HG02938 (cell line): Measurements from ENCODE around the gene CFI.
"Not testable (repeated sequence)": the region's sequence is repeated elsewhere in the genome, so short reads cannot be mapped to it uniquely, and the experiment has no call there.

Experiments used
- ATAC-seq: cut with Tn5 transposase; IDR thresholded peaks from one replicate; pipeline ENCODE4 v1.9.1; 2021; ENCODE audit warnings: mild to moderate bottlenecking, moderate library complexity; ENCODE audit not compliant: unreplicated experiment

The CFI gene

GRCh38 chr4:109801099-109801789 lies 555 bp downstream of the CFI start:
- ATAC-seq: no peak

- no peak for ATAC-seq
These were observed 2.9 kb downstream of the CFI start for GRCh38 chr4:109798866-109799265.

- ATAC-seq: no peak
These were observed 6.7 kb downstream of the CFI start for GRCh38 chr4:109795059-109795458.

- ATAC-seq: no peak
These were observed 14.0 kb downstream of the CFI start for GRCh38 chr4:109787807-109788206.

- no peak for ATAC-seq
These were observed 15.0 kb downstream of the CFI start for GRCh38 chr4:109786846-109787245.

GRCh38 chr4:109782092-109782491 lies 19.7 kb downstream of the CFI start:
- ATAC-seq: not testable (repeated sequence)

- no peak for ATAC-seq
These were observed 36.9 kb downstream of the CFI start for GRCh38 chr4:109764789-109765402.

- ATAC-seq: no peak
These were observed 37.4 kb downstream of the CFI start for GRCh38 chr4:109764376-109764775.

- no peak for ATAC-seq
These were observed 41.1 kb downstream of the CFI start for GRCh38 chr4:109760682-109761081.

- ATAC-seq: no peak
These were observed 46.1 kb downstream of the CFI start for GRCh38 chr4:109755656-109756055.

GRCh38 chr4:109754093-109754857 lies 47.5 kb downstream of the CFI start:
- ATAC-seq: no peak

- ATAC-seq: no peak
These were observed 49.3 kb downstream of the CFI start for GRCh38 chr4:109752525-109752924.

GRCh38 chr4:109751852-109752251 lies 49.9 kb downstream of the CFI start:
- ATAC-seq: no peak

- ATAC-seq: no peak
These were observed 51.1 kb downstream of the CFI start for GRCh38 chr4:109750652-109751244.

GRCh38 chr4:109749388-109750082 lies 52.3 kb downstream of the CFI start:
- ATAC-seq: no peak

- no peak for ATAC-seq
These were observed 53.7 kb downstream of the CFI start for GRCh38 chr4:109748114-109748513.

GRCh38 chr4:109746728-109747127 lies 55.1 kb downstream of the CFI start:
- ATAC-seq: no peak

- no peak for ATAC-seq
These were observed 56.0 kb downstream of the CFI start for GRCh38 chr4:109745830-109746229.

- no peak for ATAC-seq
These were observed 62.3 kb downstream of the CFI start for GRCh38 chr4:109739547-109739946.

- ATAC-seq: no peak
These were observed 63.5 kb downstream of the CFI start for GRCh38 chr4:109738104-109738872.
